IMR-90 (cell line): ENCODE data around the gene NDUFB2.

Experiments
- CEBPB ChIP-seq: IDR thresholded peaks from 2 replicates; pipeline ENCODE4 v1.6.1; 2012; ENCODE audit warnings: low read depth, low read length, improper control_type of control experiment
- CHD1 ChIP-seq: IDR thresholded peaks from 2 replicates; pipeline ENCODE4 v1.6.1; 2012; ENCODE audit warnings: low read depth, low read length, improper control_type of control experiment
- MAFK ChIP-seq: IDR thresholded peaks from 2 replicates; pipeline ENCODE4 v1.6.1; 2012; ENCODE audit warnings: low read depth, low read length, improper control_type of control experiment
- POLR2A ChIP-seq: IDR thresholded peaks from 2 replicates; pipeline ENCODE4 v1.6.1; 2012; ENCODE audit warnings: mild to moderate bottlenecking, low read depth, low read length
- RAD21 ChIP-seq: IDR thresholded peaks from 2 replicates; pipeline ENCODE4 v1.6.1; 2012; ENCODE audit warnings: low read length, improper control_type of control experiment
- RFX5 ChIP-seq: IDR thresholded peaks from 2 replicates; pipeline ENCODE4 v1.8.0; 2012; ENCODE audit warnings: low read depth, mild to moderate bottlenecking, low read length, moderate library complexity
- SMC3 ChIP-seq: fragments of 150-350 bp; IDR thresholded peaks from 2 replicates; pipeline ENCODE4 v1.6.1; 2016; ENCODE audit warnings: low read depth, mild to moderate bottlenecking, antibody characterized with exemption, low read length, moderate library complexity
- USF2 ChIP-seq: fragments of 150-350 bp; IDR thresholded peaks from 2 replicates; pipeline ENCODE4 v1.6.1; 2017; ENCODE audit warnings: mild to moderate bottlenecking, antibody characterized with exemption, low read length, low read depth
- TF ChIP-seq, protein P1 (sequence below): conservative IDR thresholded peaks from 2 replicates; pipeline ENCODE4 v1.5.1; 2012; ENCODE audit warnings: mild to moderate bottlenecking, low read depth, low read length, improper control_type of control experiment

- 0 out of 2 replicates have a peak, but pooled peaks have one; percentile 31 for TF ChIP-seq CEBPB
- no peak for TF ChIP-seq RFX5
- TF ChIP-seq, protein P1, sequence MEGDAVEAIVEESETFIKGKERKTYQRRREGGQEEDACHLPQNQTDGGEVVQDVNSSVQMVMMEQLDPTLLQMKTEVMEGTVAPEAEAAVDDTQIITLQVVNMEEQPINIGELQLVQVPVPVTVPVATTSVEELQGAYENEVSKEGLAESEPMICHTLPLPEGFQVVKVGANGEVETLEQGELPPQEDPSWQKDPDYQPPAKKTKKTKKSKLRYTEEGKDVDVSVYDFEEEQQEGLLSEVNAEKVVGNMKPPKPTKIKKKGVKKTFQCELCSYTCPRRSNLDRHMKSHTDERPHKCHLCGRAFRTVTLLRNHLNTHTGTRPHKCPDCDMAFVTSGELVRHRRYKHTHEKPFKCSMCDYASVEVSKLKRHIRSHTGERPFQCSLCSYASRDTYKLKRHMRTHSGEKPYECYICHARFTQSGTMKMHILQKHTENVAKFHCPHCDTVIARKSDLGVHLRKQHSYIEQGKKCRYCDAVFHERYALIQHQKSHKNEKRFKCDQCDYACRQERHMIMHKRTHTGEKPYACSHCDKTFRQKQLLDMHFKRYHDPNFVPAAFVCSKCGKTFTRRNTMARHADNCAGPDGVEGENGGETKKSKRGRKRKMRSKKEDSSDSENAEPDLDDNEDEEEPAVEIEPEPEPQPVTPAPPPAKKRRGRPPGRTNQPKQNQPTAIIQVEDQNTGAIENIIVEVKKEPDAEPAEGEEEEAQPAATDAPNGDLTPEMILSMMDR: no peak
- no peak for TF ChIP-seq POLR2A
- TF ChIP-seq USF2: no peak
- TF ChIP-seq MAFK: no peak
- 0 out of 2 replicates have a peak, but pooled peaks have one; percentile 10 for TF ChIP-seq SMC3
- TF ChIP-seq CHD1: no peak
- no peak for TF ChIP-seq RAD21
Observed at GRCh38 chr7:140697447-140698143, 1.1 kb downstream of the NDUFB2 start.
